Epithelial cell of esophagus (primary cell): ENCODE measurements around the gene SRSF1.
A peak's percentile ranks its signal among the peaks of the same experiment; 100 is the strongest.

Experiments used
- DNase-seq: peaks from one replicate; pipeline ENCODE4 v3.0.0; 2010; ENCODE audit warnings: low read depth
- H3K4me3 ChIP-seq: 2 replicates; pipeline ENCODE4 v1.5.1; 2011; ENCODE audit warnings: mild to moderate bottlenecking, low read length, control low read depth
- TF ChIP-seq, protein P1 (sequence below): IDR thresholded peaks from 2 replicates; pipeline ENCODE4 v1.5.1; 2011; ENCODE audit warnings: low read depth, mild to moderate bottlenecking, low read length, control low read depth, inconsistent platforms; ENCODE audit not compliant: insufficient read depth; ENCODE audit errors: missing control alignments

Gene SRSF1

GRCh38 chr17:58041161-58041560 is 34.1 kb upstream of the SRSF1 start:
- DNase-seq = no peak
- TF ChIP-seq, protein P1, sequence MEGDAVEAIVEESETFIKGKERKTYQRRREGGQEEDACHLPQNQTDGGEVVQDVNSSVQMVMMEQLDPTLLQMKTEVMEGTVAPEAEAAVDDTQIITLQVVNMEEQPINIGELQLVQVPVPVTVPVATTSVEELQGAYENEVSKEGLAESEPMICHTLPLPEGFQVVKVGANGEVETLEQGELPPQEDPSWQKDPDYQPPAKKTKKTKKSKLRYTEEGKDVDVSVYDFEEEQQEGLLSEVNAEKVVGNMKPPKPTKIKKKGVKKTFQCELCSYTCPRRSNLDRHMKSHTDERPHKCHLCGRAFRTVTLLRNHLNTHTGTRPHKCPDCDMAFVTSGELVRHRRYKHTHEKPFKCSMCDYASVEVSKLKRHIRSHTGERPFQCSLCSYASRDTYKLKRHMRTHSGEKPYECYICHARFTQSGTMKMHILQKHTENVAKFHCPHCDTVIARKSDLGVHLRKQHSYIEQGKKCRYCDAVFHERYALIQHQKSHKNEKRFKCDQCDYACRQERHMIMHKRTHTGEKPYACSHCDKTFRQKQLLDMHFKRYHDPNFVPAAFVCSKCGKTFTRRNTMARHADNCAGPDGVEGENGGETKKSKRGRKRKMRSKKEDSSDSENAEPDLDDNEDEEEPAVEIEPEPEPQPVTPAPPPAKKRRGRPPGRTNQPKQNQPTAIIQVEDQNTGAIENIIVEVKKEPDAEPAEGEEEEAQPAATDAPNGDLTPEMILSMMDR = no peak
- no peak overlapping the region for H3K4me3 ChIP-seq

DNA sequence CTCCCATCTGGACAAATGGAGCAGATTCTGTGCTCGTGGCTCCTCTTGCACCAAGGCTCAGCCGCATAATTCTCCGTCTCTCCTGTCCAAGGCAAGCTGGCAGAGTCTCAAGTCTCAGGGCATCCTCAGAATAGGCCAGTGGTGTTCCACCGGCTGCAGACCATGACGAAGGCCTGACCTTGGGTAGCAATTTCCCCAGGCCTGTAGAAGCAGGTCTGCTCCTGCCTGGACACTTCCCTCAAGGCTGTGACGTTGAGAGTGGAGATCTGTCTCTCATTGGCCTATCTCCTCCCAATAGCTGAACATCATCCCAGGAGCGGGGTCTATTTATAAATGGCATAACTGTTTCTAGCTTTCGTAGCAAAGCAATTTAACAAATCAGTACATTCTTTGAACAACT is 33.3 kb upstream of the SRSF1 start:
- TF ChIP-seq, protein P1 = no peak
- DNase-seq = peak; percentile 48
- no peak overlapping the region for H3K4me3 ChIP-seq

GRCh38 chr17:58039975-58040374 is 32.9 kb upstream of the SRSF1 start:
- DNase-seq = peak; percentile 85
- H3K4me3 ChIP-seq = no peak overlapping the region
- TF ChIP-seq, protein P1 = no peak

GRCh38 chr17:58032691-58033415 is 25.8 kb upstream of the SRSF1 start:
- DNase-seq = no peak
- TF ChIP-seq, protein P1 = no peak
- H3K4me3 ChIP-seq = no peak overlapping the region

GRCh38 chr17:58028578-58028977 is 21.5 kb upstream of the SRSF1 start:
- no peak for DNase-seq
- TF ChIP-seq, protein P1 = no peak
- no peak overlapping the region for H3K4me3 ChIP-seq

GRCh38 chr17:58020401-58020800 is 13.4 kb upstream of the SRSF1 start:
- TF ChIP-seq, protein P1 = no peak
- no peak overlapping the region for H3K4me3 ChIP-seq
- no peak for DNase-seq

GRCh38 chr17:58019521-58019920 is 12.5 kb upstream of the SRSF1 start:
- DNase-seq = no peak
- TF ChIP-seq, protein P1 = no peak
- no peak overlapping the region for H3K4me3 ChIP-seq
